Stomach smooth muscle (tissue), 2 donors: ENCODE data around the gene NOX3.

Experiments
- H3K27ac ChIP-seq: one replicate; pipeline ENCODE4 v1.7.0; 2013; ENCODE audit warnings: mild to moderate bottlenecking, low read length, inconsistent platforms
- H3K27me3 ChIP-seq, 2 donors: one replicate each; pipeline ENCODE4 v1.7.0; 2013; ENCODE audit warnings: low read length in 2 of 2; ENCODE audit not compliant: insufficient read depth in 2 of 2, control insufficient read depth in 1 of 2
- H3K36me3 ChIP-seq, 2 donors: one replicate each; pipeline ENCODE4 v1.7.0; 2013; ENCODE audit warnings: low read length in 2 of 2; ENCODE audit not compliant: control insufficient read depth in 2 of 2, insufficient read depth in 2 of 2
- H3K4me1 ChIP-seq: one replicate; pipeline ENCODE4 v1.7.0; 2013; ENCODE audit warnings: low read length; ENCODE audit not compliant: control insufficient read depth, insufficient read depth
- H3K4me3 ChIP-seq, 2 donors: one replicate each; pipeline ENCODE4 v1.7.0; 2013; ENCODE audit warnings: low read length in 2 of 2
- H3K9ac ChIP-seq, 2 donors: one replicate each; pipeline ENCODE4 v1.7.0; 2013; ENCODE audit warnings: low read length in 2 of 2, mild to moderate bottlenecking in 1 of 2
- H3K9me3 ChIP-seq, 2 donors: one replicate each; pipeline ENCODE4 v1.7.0; 2013; ENCODE audit warnings: low read length in 2 of 2; ENCODE audit not compliant: control insufficient read depth in 2 of 2
- donor health status: healthy.
- donor health status: Pancreatic carcinoma.

Gene NOX3

DNA sequence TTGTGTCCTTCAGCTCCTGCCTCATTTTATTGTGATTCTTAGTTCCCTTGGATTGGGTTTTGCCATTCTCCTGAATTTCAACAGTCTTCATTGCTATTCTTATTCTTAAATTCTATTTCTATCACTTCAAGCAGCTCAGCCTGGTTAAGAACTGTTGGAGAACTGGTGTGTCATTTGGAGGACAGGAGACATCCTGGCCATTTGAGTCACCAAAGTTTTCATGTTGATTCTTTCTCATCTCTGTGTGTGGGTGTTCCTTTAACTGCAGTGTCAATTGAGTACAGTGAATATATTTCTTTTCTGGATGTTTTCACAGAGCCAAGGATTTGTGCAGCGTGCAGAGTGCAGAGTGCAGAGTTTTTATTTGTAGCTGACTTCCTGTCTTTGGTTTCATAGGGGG, 107.8 kb downstream of the NOX3 start:
- no peak overlapping the region for H3K27ac ChIP-seq
- H3K4me3 ChIP-seq: no peak overlapping the region
- H3K9ac ChIP-seq: no peak overlapping the region
- no peaks in the 10 kb centered on the region for H3K4me1 ChIP-seq
- H3K27me3 ChIP-seq: peaks cover 0 to 3% of the 10 kb centered on the region in 2 donors
- H3K36me3 ChIP-seq: no peaks in the 10 kb centered on the region
- peaks cover 0 to 3% of the 10 kb centered on the region in 2 donors for H3K9me3 ChIP-seq

DNA sequence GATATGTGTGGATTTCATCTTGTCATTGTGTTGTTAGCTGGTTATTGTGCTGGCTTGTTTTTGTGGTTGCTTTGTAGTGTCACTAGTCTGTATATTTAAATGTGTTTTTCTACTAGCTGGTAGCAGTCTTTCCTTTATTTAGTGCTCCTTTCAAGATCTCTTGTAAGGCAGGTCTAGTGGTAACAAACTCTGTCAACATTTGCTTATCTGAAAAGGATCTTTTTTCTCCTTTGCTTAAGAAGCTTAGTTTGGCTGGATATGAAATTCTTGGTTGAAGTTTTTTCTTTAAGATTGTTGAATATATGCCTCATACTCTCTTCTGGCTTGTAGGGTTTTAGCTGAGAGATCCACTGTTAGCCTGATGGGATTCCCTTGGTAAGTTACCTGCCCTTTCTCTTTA, 108.7 kb downstream of the NOX3 start:
- no peak overlapping the region for H3K4me3 ChIP-seq
- H3K9me3 ChIP-seq: peaks cover 0 to 3% of the 10 kb centered on the region in 2 donors
- no peak overlapping the region for H3K27ac ChIP-seq
- no peak overlapping the region for H3K9ac ChIP-seq
- H3K27me3 ChIP-seq: peaks cover 0 to 3% of the 10 kb centered on the region in 2 donors
- H3K36me3 ChIP-seq: no peaks in the 10 kb centered on the region
- no peaks in the 10 kb centered on the region for H3K4me1 ChIP-seq
